Kidney epithelial cell (primary cell): ENCODE data around the gene NDUFA12. TPM values are rescaled to one million over a fixed set of nuclear protein-coding genes. Genes with fewer than 3 reads are reported as not detected.

Experiments
- DNase-seq: peaks from one replicate; pipeline ENCODE4 v3.0.0-alpha.2; 2010; ENCODE audit warnings: low read depth
- H3K27me3 ChIP-seq: 2 replicates; pipeline ENCODE4 v1.6.0; 2011; ENCODE audit warnings: low read length; ENCODE audit not compliant: control insufficient read depth, insufficient read depth
- H3K36me3 ChIP-seq: 2 replicates; pipeline ENCODE4 v1.5.1; 2011; ENCODE audit warnings: low read length; ENCODE audit not compliant: control insufficient read depth, insufficient read depth
- H3K4me3 ChIP-seq: 2 replicates; pipeline ENCODE4 v1.5.1; 2011; ENCODE audit warnings: low read depth, mild to moderate bottlenecking, control low read depth, low read length
- CTCF ChIP-seq: IDR thresholded peaks from 2 replicates; pipeline ENCODE4 v1.5.1; 2011; ENCODE audit warnings: mild to moderate bottlenecking, moderate library complexity, low read length, control low read depth, inconsistent platforms; ENCODE audit not compliant: insufficient read depth, poor library complexity, severe bottlenecking
- total RNA-seq: library from RNA; depleted of rRNA; stranded (reverse); fragments of >200 nt; gene quantifications from 2 replicates; pipeline ENCODE4 v1.2.3, GENCODE V29; 2015

The NDUFA12 gene
- total RNA-seq, 1 donor from 2014 or later = 123 TPM

- H3K27me3 ChIP-seq = no peaks in the 10 kb centered on the region
- DNase-seq = no peak
- H3K4me3 ChIP-seq = no peak overlapping the region
- no peaks in the 10 kb centered on the region for H3K36me3 ChIP-seq
- no peak for TF ChIP-seq CTCF
Measured at GRCh38 chr12:94969424-94969823, 34.1 kb downstream of the NDUFA12 start.

- H3K36me3 ChIP-seq = no peaks in the 10 kb centered on the region
- DNase-seq = no peak
- H3K4me3 ChIP-seq = no peak overlapping the region
- H3K27me3 ChIP-seq = no peaks in the 10 kb centered on the region
- TF ChIP-seq CTCF = no peak
Measured at GRCh38 chr12:94965982-94966630, 37.4 kb downstream of the NDUFA12 start.

GRCh38 chr12:94963649-94964048 is 39.8 kb downstream of the NDUFA12 start:
- Histone ChIP-seq H3K4me3 (no peak overlapping the region), H3K36me3 (no peaks in the 10 kb centered on the region), H3K27me3 (no peaks in the 10 kb centered on the region)
- TF ChIP-seq CTCF = no peak
- DNase-seq = no peak

- TF ChIP-seq CTCF = no peak
- DNase-seq = no peak
- no peak overlapping the region for H3K4me3 ChIP-seq
- no peaks in the 10 kb centered on the region for H3K27me3 ChIP-seq
- no peaks in the 10 kb centered on the region for H3K36me3 ChIP-seq
Measured at GRCh38 chr12:94962670-94963069, 40.8 kb downstream of the NDUFA12 start.

- Histone ChIP-seq H3K4me3 (no peak overlapping the region), H3K36me3 (no peaks in the 10 kb centered on the region), H3K27me3 (no peaks in the 10 kb centered on the region)
- DNase-seq = no peak
- TF ChIP-seq CTCF = no peak
Measured at GRCh38 chr12:94961911-94962310, 41.6 kb downstream of the NDUFA12 start.

- no peak for TF ChIP-seq CTCF
- Histone ChIP-seq H3K4me3 (no peak overlapping the region), H3K27me3 (no peaks in the 10 kb centered on the region), H3K36me3 (no peaks in the 10 kb centered on the region)
- DNase-seq = no peak
Measured at GRCh38 chr12:94961256-94961824, 42.2 kb downstream of the NDUFA12 start.
